HCT116 (cell line): ENCODE measurements around the gene PRKG1. TPM values are rescaled to one million over a fixed set of nuclear protein-coding genes. Genes with fewer than 3 reads are reported as not detected.

ENCODE experiments used
- ATAC-seq: fragments of 200-7000 bp; cut with Tn5 transposase; 2 replicates; pipeline ENCODE4 v1.9.1; 2020; ENCODE audit warnings: mild to moderate bottlenecking, moderate library complexity
- BruUV-seq: library from RNA; stranded (reverse); fragments of 400-500 nt; replicated peaks from 2 replicates; lab custom pipeline; 2021; lab: Mats Ljungman, UMichigan
- CTCF ChIA-PET: fragments of 300-600 bp; sonication (Branson Sonifier 250); formaldehyde crosslinking; loops from one replicate; lab custom pipeline; 2021; ENCODE audit warnings: antibody characterized with exemption; lab: Charles Lee
- POLR2A ChIA-PET: fragments of 300-600, 350-600 bp; sonication (Branson Sonifier 250); formaldehyde crosslinking; loops from one replicate; lab custom pipeline; 2021; ENCODE audit warnings: antibody characterized with exemption; lab: Charles Lee
- RAD21 ChIA-PET, 2 experiments: fragments of 300-600 bp; sonication (Branson Sonifier 250); formaldehyde crosslinking; loops; one replicate each; lab custom pipeline; 2023; ENCODE audit warnings: low total read pairs in 2 of 2; ENCODE audit not compliant: uncharacterized antibody in 2 of 2, unreplicated experiment in 2 of 2, low non-redundant PET in 1 of 2; lab: Charles Lee
- DNase-seq: peaks from one replicate; pipeline ENCODE4 v3.0.0-alpha.2; 2010; ENCODE audit warnings: low read depth, low spot score
- H2AFZ ChIP-seq: fragments of 200-600 bp; shearing (Covaris generic), sonication (generic); 2 replicates; pipeline ENCODE4 v1.6.1; 2017; ENCODE audit warnings: low read depth, mixed run types, mixed read lengths, antibody characterized with exemption, low read length; ENCODE audit not compliant: poor library complexity, severe bottlenecking
- H3K27ac ChIP-seq: 2 replicates; pipeline ENCODE4 v1.5.1; 2012; ENCODE audit warnings: low read depth, low read length
- H3K27me3 ChIP-seq: fragments of 200-600 bp; sonication (generic); 2 replicates; pipeline ENCODE4 v1.6.1; 2016; ENCODE audit warnings: mixed run types, low read length, mixed read lengths; ENCODE audit not compliant: insufficient read depth
- H3K36me3 ChIP-seq, 2 experiments: fragments of 200-500 bp in 1 of 2; fragments of 200-600 bp in 1 of 2; sonication (Bioruptor generic) in 1 of 2; sonication (generic) in 1 of 2; 2 replicates each; pipeline versions ENCODE4 v1.5.1 to v1.6.1; 2014 to 2016; ENCODE audit warnings: low read length in 2 of 2, inconsistent platforms in 1 of 2, mixed read lengths in 1 of 2, mixed run types in 1 of 2; ENCODE audit not compliant: insufficient read depth in 2 of 2, control insufficient read depth in 1 of 2
- H3K4me1 ChIP-seq, 2 experiments: fragments of 200-600 bp in 1 of 2; sonication (generic) in 1 of 2; 2 replicates each; pipeline versions ENCODE4 v1.5.1 to v1.6.1; 2012 to 2017; ENCODE audit warnings: low read length in 2 of 2, inconsistent platforms in 1 of 2, mild to moderate bottlenecking in 1 of 2, mixed read lengths in 1 of 2, mixed run types in 1 of 2, moderate library complexity in 1 of 2; ENCODE audit not compliant: insufficient read depth in 2 of 2, control insufficient read depth in 1 of 2
- H3K4me2 ChIP-seq: fragments of 200-600 bp; sonication (generic); 2 replicates; pipeline ENCODE4 v1.6.1; 2017; ENCODE audit warnings: mixed run types, low read length, mixed read lengths
- H3K4me3 ChIP-seq, 2 experiments: fragments of 200-600 bp in 1 of 2; sonication (generic) in 1 of 2; replicated peaks in 1 of 2; 2 replicates each; pipeline ENCODE4 v1.5.1; 2011 to 2016; ENCODE audit warnings: low read length in 2 of 2, control low read depth in 1 of 2, low read depth in 1 of 2, mild to moderate bottlenecking in 1 of 2, mixed read lengths in 1 of 2, mixed run types in 1 of 2
- H3K79me2 ChIP-seq: fragments of 200-600 bp; sonication (generic); 2 replicates; pipeline ENCODE4 v1.6.1; 2017; ENCODE audit warnings: mild to moderate bottlenecking, mixed run types, low read length, moderate library complexity, mixed read lengths; ENCODE audit not compliant: insufficient read depth
- H3K9ac ChIP-seq: fragments of 200-600 bp; sonication (generic); 2 replicates; pipeline ENCODE4 v1.6.1; 2016; ENCODE audit warnings: low read length, mixed read lengths
- H3K9me2 ChIP-seq: fragments of 200-600 bp; sonication (generic), shearing (Covaris generic); 2 replicates; pipeline ENCODE4 v1.6.1; 2017; ENCODE audit warnings: mixed run types, mild to moderate bottlenecking, moderate library complexity; ENCODE audit not compliant: insufficient read depth
- H3K9me3 ChIP-seq, 2 experiments: fragments of 200-500 bp in 1 of 2; fragments of 200-600 bp in 1 of 2; sonication (Bioruptor generic) in 1 of 2; sonication (generic) in 1 of 2; 2 replicates each; pipeline ENCODE4 v1.6.1; 2014 to 2017; ENCODE audit warnings: low read length in 2 of 2, mixed read lengths in 2 of 2, inconsistent platforms in 1 of 2, low read depth in 1 of 2, mild to moderate bottlenecking in 1 of 2, mixed run types in 1 of 2, moderate library complexity in 1 of 2; ENCODE audit not compliant: control insufficient read depth in 1 of 2, insufficient read depth in 1 of 2
- H4K20me1 ChIP-seq: fragments of 200-600 bp; sonication (generic), shearing (Covaris generic); 2 replicates; pipeline ENCODE4 v1.6.1; 2017; ENCODE audit warnings: mixed run types, mild to moderate bottlenecking, moderate library complexity; ENCODE audit not compliant: insufficient read depth
- CTCF ChIP-seq, 3 experiments: fragments of 200-600 bp in 1 of 3; sonication (generic) in 1 of 3; IDR thresholded peaks in 2 of 3; conservative IDR thresholded peaks in 1 of 3; 2 replicates each; pipeline ENCODE4 v1.5.1; 2012 to 2017; ENCODE audit warnings: low read depth in 2 of 3, low read length in 2 of 3, antibody characterized with exemption in 1 of 3, borderline replicate concordance in 1 of 3, control low read depth in 1 of 3, mild to moderate bottlenecking in 1 of 3, mixed read lengths in 1 of 3, mixed run types in 1 of 3, moderate library complexity in 1 of 3; ENCODE audit not compliant: insufficient read depth in 1 of 3
- EGR1 ChIP-seq: IDR thresholded peaks from 2 replicates; pipeline ENCODE4 v1.6.1; 2012; ENCODE audit warnings: low read depth
- ELF1 ChIP-seq: IDR thresholded peaks from 2 replicates; pipeline ENCODE4 v1.6.1; 2012; ENCODE audit warnings: low read depth, borderline replicate concordance
- EZH2phosphoT487 ChIP-seq: fragments of 200-600 bp; IDR thresholded peaks from 2 replicates; pipeline ENCODE4 v1.6.1; 2018; ENCODE audit warnings: antibody characterized with exemption, borderline replicate concordance
- JUND ChIP-seq: IDR thresholded peaks from 2 replicates; pipeline ENCODE4 v1.6.1; 2012
- POLR2AphosphoS5 ChIP-seq: IDR thresholded peaks from 2 replicates; pipeline ENCODE4 v1.6.1; 2011; ENCODE audit warnings: mild to moderate bottlenecking, low read depth, low read length, moderate library complexity
- RAD21 ChIP-seq: IDR thresholded peaks from 2 replicates; pipeline ENCODE4 v1.6.1; 2012; ENCODE audit warnings: low read depth, mild to moderate bottlenecking
- REST ChIP-seq: IDR thresholded peaks from 2 replicates; pipeline ENCODE4 v1.6.1; 2012; ENCODE audit warnings: low read depth
- TCF7L2 ChIP-seq: IDR thresholded peaks from 2 replicates; pipeline ENCODE4 v1.7.0; 2011; ENCODE audit warnings: borderline replicate concordance, inconsistent platforms; ENCODE audit not compliant: insufficient read depth, insufficient read length; ENCODE audit errors: extremely low read depth
- ZFX ChIP-seq: fragments of 450-650 bp; IDR thresholded peaks from 2 replicates; pipeline ENCODE4 v1.6.1; 2017
- intact Hi-C: fragments of 100-400 bp; cut with micrococcal nuclease; formaldehyde crosslinking; loops from 2 replicates; pipeline ENCODE4 v1.10.0; 2022
- total RNA-seq: library from RNA; stranded (reverse); gene quantifications from one replicate; pipeline ENCODE4 v1.2.1, GENCODE V29; 2021; ENCODE audit not compliant: unreplicated experiment

PRKG1 gene
- total RNA-seq, 1 experiment from 2014 or later = 1.4 TPM

GRCh38 chr10:52050429-52051047 is 976.3 kb downstream of the PRKG1 start:
- TF ChIP-seq ZFX = no peak
- no peak for TF ChIP-seq CTCF (IDR thresholded peaks at IDR 0.05 in 2 of 3, conservative IDR thresholded peaks at IDR 0.05 in 1 of 3; ENCODE audit: borderline replicate concordance in 1 of 3, insufficient read depth in 1 of 3, low read depth in 2 of 3, low read length in 2 of 3)
- Histone ChIP-seq H2AFZ (no peak overlapping the region), H3K27me3 (no peaks in the 10 kb centered on the region), H3K4me1 (no peaks in the 10 kb centered on the region), H4K20me1 (no peaks in the 10 kb centered on the region; the same call in 1 of the 2 replicates), H3K79me2 (no peaks in the 10 kb centered on the region), H3K9me2 (no peaks in the 10 kb centered on the region), H3K9me3 (no peaks in the 10 kb centered on the region), H3K27ac (no peak overlapping the region), H3K36me3 (no peaks in the 10 kb centered on the region), H3K4me3 (no peak overlapping the region), H3K9ac (no peak overlapping the region), H3K4me2 (no peak overlapping the region)
- intact Hi-C loops = no loop called here
- RAD21 ChIA-PET = no interaction called here
- BruUV-seq = no TSS peak
- DNase-seq (no peak), ATAC-seq (no peak)
- POLR2A ChIA-PET = interaction anchor here (0.6 kb wide), 1 partner anchor 1201 kb away, joined by 3 read pairs; no protein-coding TSS in a partner anchor
- CTCF ChIA-PET = no interaction called here

- H3K36me3 ChIP-seq = no peaks in the 10 kb centered on the region
- H4K20me1 ChIP-seq = no peaks in the 10 kb centered on the region; the same call in 1 of the 2 replicates
- ChIA-PET POLR2A (no interaction called here), RAD21 (no interaction called here), CTCF (no interaction called here)
- no peak for DNase-seq
- H3K27me3 ChIP-seq = no peaks in the 10 kb centered on the region
- ATAC-seq = no peak
- TF ChIP-seq ELF1 (no peak), JUND (no peak), ZFX (no peak), POLR2AphosphoS5 (no peak), CTCF (IDR thresholded peaks at IDR 0.05 in 2 of 3, conservative IDR thresholded peaks at IDR 0.05 in 1 of 3; ENCODE audit: borderline replicate concordance in 1 of 3, insufficient read depth in 1 of 3, low read depth in 2 of 3, low read length in 2 of 3) (no peak), RAD21 (no peak), TCF7L2 (no peak), REST (no peak), EZH2phosphoT487 (no peak), EGR1 (no peak)
- no peak overlapping the region for H2AFZ ChIP-seq
- intact Hi-C loops = no loop called here
- no peak overlapping the region for H3K4me2 ChIP-seq
- no peak overlapping the region for H3K9ac ChIP-seq
- H3K79me2 ChIP-seq = no peaks in the 10 kb centered on the region
- H3K4me1 ChIP-seq = no peaks in the 10 kb centered on the region
- H3K27ac ChIP-seq = no peak overlapping the region
- no TSS peak for BruUV-seq
- no peaks in the 10 kb centered on the region for H3K9me3 ChIP-seq
- H3K4me3 ChIP-seq = no peak overlapping the region
- H3K9me2 ChIP-seq = no peaks in the 10 kb centered on the region
These were observed 979.2 kb downstream of the PRKG1 start for GRCh38 chr10:52053497-52053896.
